Measurements from ENCODE around the gene DBH.

GRCh38 chr9:133641861-133642595 lies 5.9 kb downstream of the DBH start:
- TF ChIP-seq CTCF (IDR thresholded peaks at IDR 0.05; ENCODE audit: insufficient read depth, low read length, poor library complexity, severe bottlenecking) (no peak), EZH2phosphoT487 (conservative IDR thresholded peaks at IDR 0.05; ENCODE audit: low read length) (no peak)
